Epithelial cell of esophagus (primary cell): ENCODE results near the gene ZNF554.

ENCODE experiments used
- DNase-seq: peaks from one replicate; pipeline ENCODE4 v3.0.0; 2010; ENCODE audit warnings: low read depth
- H3K4me3 ChIP-seq: 2 replicates; pipeline ENCODE4 v1.5.1; 2011; ENCODE audit warnings: mild to moderate bottlenecking, low read length, control low read depth
- CTCF ChIP-seq: IDR thresholded peaks from 2 replicates; pipeline ENCODE4 v1.5.1; 2011; ENCODE audit warnings: low read depth, mild to moderate bottlenecking, low read length, control low read depth, inconsistent platforms; ENCODE audit not compliant: insufficient read depth; ENCODE audit errors: missing control alignments

Gene ZNF554

GRCh38 chr19:2822846-2823245, 3.2 kb downstream of the ZNF554 start:
- no peak for TF ChIP-seq CTCF
- H3K4me3 ChIP-seq, result no peak overlapping the region
- no peak for DNase-seq

- no peak for TF ChIP-seq CTCF
- no peak overlapping the region for H3K4me3 ChIP-seq
- no peak for DNase-seq
Measured at GRCh38 chr19:2823646-2824045, 4.0 kb downstream of the ZNF554 start.

GRCh38 chr19:2824129-2824528, 4.5 kb downstream of the ZNF554 start:
- no peak overlapping the region for H3K4me3 ChIP-seq
- DNase-seq, result no peak
- TF ChIP-seq CTCF, result no peak

- TF ChIP-seq CTCF, result no peak
- no peak overlapping the region for H3K4me3 ChIP-seq
- no peak for DNase-seq
Measured at GRCh38 chr19:2827022-2827421, 7.4 kb downstream of the ZNF554 start.

GRCh38 chr19:2827840-2828489, 8.3 kb downstream of the ZNF554 start:
- DNase-seq, result no peak
- no peak overlapping the region for H3K4me3 ChIP-seq
- no peak for TF ChIP-seq CTCF

- H3K4me3 ChIP-seq, result no peak overlapping the region
- no peak for TF ChIP-seq CTCF
- no peak for DNase-seq
Measured at GRCh38 chr19:2834294-2834871, 14.7 kb downstream of the ZNF554 start.

- no peak overlapping the region for H3K4me3 ChIP-seq
- DNase-seq, result no peak
- no peak for TF ChIP-seq CTCF
Measured at GRCh38 chr19:2837430-2837829, 17.8 kb downstream of the ZNF554 start.
